ENCODE results near the gene SDK1.
"Not testable (repeated sequence)": the region's sequence is repeated elsewhere in the genome, so short reads cannot be mapped to it uniquely, and the experiment has no call there.

Gene SDK1

GRCh38 chr7:3574386-3574785, 273.3 kb downstream of the SDK1 start:
- Histone ChIP-seq H3K36me3 (ENCODE audit: control insufficient read depth, insufficient read depth, low read length, severe bottlenecking) (no peaks in the 10 kb centered on the region), H3K27me3 (replicated peaks; ENCODE audit: control insufficient read depth, insufficient read depth, low read length) (no peaks in the 10 kb centered on the region), H3K9me3 (ENCODE audit: control insufficient read depth, low read length) (peaks cover 8% of the 10 kb centered on the region), H3K9ac (ENCODE audit: low read length) (no peak overlapping the region), H3K4me3 (ENCODE audit: low read length) (no peak overlapping the region), H3K4me1 (ENCODE audit: control insufficient read depth, insufficient read depth, low read length) (no peaks in the 10 kb centered on the region)
- DNase-seq (ENCODE audit: low read depth): no peak

GRCh38 chr7:3575753-3576531, 274.9 kb downstream of the SDK1 start:
- Histone ChIP-seq H3K36me3 (ENCODE audit: control insufficient read depth, insufficient read depth, low read length, severe bottlenecking) (no peaks in the 10 kb centered on the region), H3K9me3 (ENCODE audit: control insufficient read depth, low read length) (peaks cover 17% of the 10 kb centered on the region), H3K27me3 (replicated peaks; ENCODE audit: control insufficient read depth, insufficient read depth, low read length) (no peaks in the 10 kb centered on the region)

GRCh38 chr7:3578399-3578798, 277.3 kb downstream of the SDK1 start:
- Histone ChIP-seq H3K9me3 (ENCODE audit: control insufficient read depth, low read length) (peaks cover 15% of the 10 kb centered on the region), H3K4me3 (ENCODE audit: low read length) (no peak overlapping the region), H3K4me1 (ENCODE audit: control insufficient read depth, insufficient read depth, low read length) (no peaks in the 10 kb centered on the region), H3K27me3 (replicated peaks; ENCODE audit: control insufficient read depth, insufficient read depth, low read length) (no peaks in the 10 kb centered on the region), H3K36me3 (ENCODE audit: control insufficient read depth, insufficient read depth, low read length, severe bottlenecking) (no peaks in the 10 kb centered on the region), H3K9ac (ENCODE audit: low read length) (no peak overlapping the region)
- no peak for DNase-seq (ENCODE audit: low read depth)

More at GRCh38 chr7:3575753-3576531, 274.9 kb downstream of the SDK1 start:
- no peak for DNase-seq (ENCODE audit: low read depth)
- Histone ChIP-seq H3K4me3 (ENCODE audit: low read length) (no peak overlapping the region), H3K4me1 (ENCODE audit: control insufficient read depth, insufficient read depth, low read length) (no peaks in the 10 kb centered on the region), H3K9ac (ENCODE audit: low read length) (no peak overlapping the region)

GRCh38 chr7:3579638-3580219, 278.7 kb downstream of the SDK1 start:
- H3K4me1 ChIP-seq (ENCODE audit: control insufficient read depth, insufficient read depth, low read length): no peaks in the 10 kb centered on the region
- peaks cover 15% of the 10 kb centered on the region for H3K9me3 ChIP-seq (ENCODE audit: control insufficient read depth, low read length)
- H3K27me3 ChIP-seq (replicated peaks; ENCODE audit: control insufficient read depth, insufficient read depth, low read length): no peaks in the 10 kb centered on the region
- no peaks in the 10 kb centered on the region for H3K36me3 ChIP-seq (ENCODE audit: control insufficient read depth, insufficient read depth, low read length, severe bottlenecking)
- no peak overlapping the region for H3K4me3 ChIP-seq (ENCODE audit: low read length)
- DNase-seq (ENCODE audit: low read depth): no peak
- no peak overlapping the region for H3K9ac ChIP-seq (ENCODE audit: low read length)

GRCh38 chr7:3582145-3582544, 281.1 kb downstream of the SDK1 start:
- not testable (repeated sequence) for DNase-seq (ENCODE audit: low read depth); H3K4me3 ChIP-seq (ENCODE audit: low read length); H3K9ac ChIP-seq (ENCODE audit: low read length); H3K27me3 ChIP-seq (replicated peaks; ENCODE audit: control insufficient read depth, insufficient read depth, low read length); H3K36me3 ChIP-seq (ENCODE audit: control insufficient read depth, insufficient read depth, low read length, severe bottlenecking); H3K4me1 ChIP-seq (ENCODE audit: control insufficient read depth, insufficient read depth, low read length)
- H3K9me3 ChIP-seq (ENCODE audit: control insufficient read depth, low read length): peaks cover 15% of the 10 kb centered on the region

- DNase-seq (ENCODE audit: low read depth): no peak
- H3K4me1 ChIP-seq (ENCODE audit: control insufficient read depth, insufficient read depth, low read length): no peaks in the 10 kb centered on the region
- no peaks in the 10 kb centered on the region for H3K36me3 ChIP-seq (ENCODE audit: control insufficient read depth, insufficient read depth, low read length, severe bottlenecking)
- H3K9me3 ChIP-seq (ENCODE audit: control insufficient read depth, low read length): no peaks in the 10 kb centered on the region
- no peaks in the 10 kb centered on the region for H3K27me3 ChIP-seq (replicated peaks; ENCODE audit: control insufficient read depth, insufficient read depth, low read length)
- H3K9ac ChIP-seq (ENCODE audit: low read length): no peak overlapping the region
- no peak overlapping the region for H3K4me3 ChIP-seq (ENCODE audit: low read length)
Observed at GRCh38 chr7:3585826-3586225, 284.8 kb downstream of the SDK1 start.

- H3K4me3 ChIP-seq (ENCODE audit: low read length): no peak overlapping the region
- H3K9ac ChIP-seq (ENCODE audit: low read length): no peak overlapping the region
- H3K36me3 ChIP-seq (ENCODE audit: control insufficient read depth, insufficient read depth, low read length, severe bottlenecking): no peaks in the 10 kb centered on the region
- H3K4me1 ChIP-seq (ENCODE audit: control insufficient read depth, insufficient read depth, low read length): no peaks in the 10 kb centered on the region
- no peaks in the 10 kb centered on the region for H3K27me3 ChIP-seq (replicated peaks; ENCODE audit: control insufficient read depth, insufficient read depth, low read length)
- DNase-seq (ENCODE audit: low read depth): no peak
- H3K9me3 ChIP-seq (ENCODE audit: control insufficient read depth, low read length): no peaks in the 10 kb centered on the region
Observed at GRCh38 chr7:3588341-3588740, 287.3 kb downstream of the SDK1 start.

- Histone ChIP-seq H3K9ac (ENCODE audit: low read length) (no peak overlapping the region), H3K4me3 (ENCODE audit: low read length) (no peak overlapping the region), H3K4me1 (ENCODE audit: control insufficient read depth, insufficient read depth, low read length) (no peaks in the 10 kb centered on the region), H3K36me3 (ENCODE audit: control insufficient read depth, insufficient read depth, low read length, severe bottlenecking) (no peaks in the 10 kb centered on the region), H3K27me3 (replicated peaks; ENCODE audit: control insufficient read depth, insufficient read depth, low read length) (no peaks in the 10 kb centered on the region), H3K9me3 (ENCODE audit: control insufficient read depth, low read length) (no peaks in the 10 kb centered on the region)
- no peak for DNase-seq (ENCODE audit: low read depth)
Observed at GRCh38 chr7:3589752-3590151, 288.7 kb downstream of the SDK1 start.

GRCh38 chr7:3591219-3591618, 290.2 kb downstream of the SDK1 start:
- no peaks in the 10 kb centered on the region for H3K36me3 ChIP-seq (ENCODE audit: control insufficient read depth, insufficient read depth, low read length, severe bottlenecking)
- no peak for DNase-seq (ENCODE audit: low read depth)
- H3K4me1 ChIP-seq (ENCODE audit: control insufficient read depth, insufficient read depth, low read length): no peaks in the 10 kb centered on the region
- no peak overlapping the region for H3K9ac ChIP-seq (ENCODE audit: low read length)
- no peaks in the 10 kb centered on the region for H3K9me3 ChIP-seq (ENCODE audit: control insufficient read depth, low read length)
- no peaks in the 10 kb centered on the region for H3K27me3 ChIP-seq (replicated peaks; ENCODE audit: control insufficient read depth, insufficient read depth, low read length)
- H3K4me3 ChIP-seq (ENCODE audit: low read length): no peak overlapping the region

GRCh38 chr7:3591944-3592343, 290.9 kb downstream of the SDK1 start:
- Histone ChIP-seq H3K4me3 (ENCODE audit: low read length) (no peak overlapping the region), H3K36me3 (ENCODE audit: control insufficient read depth, insufficient read depth, low read length, severe bottlenecking) (no peaks in the 10 kb centered on the region), H3K27me3 (replicated peaks; ENCODE audit: control insufficient read depth, insufficient read depth, low read length) (no peaks in the 10 kb centered on the region), H3K4me1 (ENCODE audit: control insufficient read depth, insufficient read depth, low read length) (no peaks in the 10 kb centered on the region), H3K9me3 (ENCODE audit: control insufficient read depth, low read length) (no peaks in the 10 kb centered on the region), H3K9ac (ENCODE audit: low read length) (no peak overlapping the region)
- no peak for DNase-seq (ENCODE audit: low read depth)

- Histone ChIP-seq H3K9ac (ENCODE audit: low read length) (no peak overlapping the region), H3K4me3 (ENCODE audit: low read length) (no peak overlapping the region), H3K27me3 (replicated peaks; ENCODE audit: control insufficient read depth, insufficient read depth, low read length) (no peaks in the 10 kb centered on the region), H3K4me1 (ENCODE audit: control insufficient read depth, insufficient read depth, low read length) (no peaks in the 10 kb centered on the region), H3K9me3 (ENCODE audit: control insufficient read depth, low read length) (no peaks in the 10 kb centered on the region), H3K36me3 (ENCODE audit: control insufficient read depth, insufficient read depth, low read length, severe bottlenecking) (no peaks in the 10 kb centered on the region)
- DNase-seq (ENCODE audit: low read depth): peak; percentile 44
Observed at GRCh38 chr7:3592401-3593134, 291.5 kb downstream of the SDK1 start.

Measured in adipocyte (in vitro differentiated cells).